HG03521 (cell line): ENCODE data around the gene OLIG3.

Experiments used
- ATAC-seq: cut with Tn5 transposase; IDR thresholded peaks from one replicate; pipeline ENCODE4 v1.9.1; 2021; ENCODE audit warnings: mild to moderate bottlenecking, moderate library complexity; ENCODE audit not compliant: unreplicated experiment

The OLIG3 gene

DNA sequence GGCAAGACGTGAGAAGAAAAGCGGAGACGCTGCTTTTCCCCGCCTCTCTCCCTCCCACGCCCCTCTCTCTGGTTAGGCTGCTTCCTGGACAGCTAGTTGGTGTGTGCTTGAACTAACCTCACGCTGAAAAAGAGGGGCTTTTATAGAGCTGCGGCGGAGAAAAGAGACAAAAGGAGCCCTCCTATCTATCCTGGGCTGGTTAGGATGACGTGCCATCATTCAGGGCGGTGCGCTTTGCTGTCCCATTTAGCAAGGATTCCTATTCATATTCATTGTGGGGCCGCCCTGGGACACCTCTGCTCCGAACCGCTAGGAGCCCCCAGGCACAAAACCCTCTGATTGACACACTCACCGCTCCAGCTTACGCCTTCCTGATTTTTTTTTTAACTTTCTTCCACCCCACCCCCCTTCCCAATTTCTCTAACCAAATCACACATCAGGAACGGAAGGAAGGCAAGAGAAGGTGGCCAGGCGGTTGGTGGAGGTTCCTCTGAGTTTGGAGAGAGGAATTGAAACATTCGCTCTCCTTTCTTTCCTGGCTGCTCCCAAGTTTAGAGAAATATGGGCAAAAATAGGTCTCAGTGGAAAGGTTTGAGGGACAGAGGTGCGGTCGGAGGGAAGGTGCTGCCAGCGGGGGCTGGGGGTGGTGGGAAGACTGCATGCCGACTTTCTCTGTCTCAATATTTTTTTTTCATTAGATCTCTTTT, at the start of gene OLIG3:
Gene OLIG3 (minus strand): TSS at position 114 of the 707 bp plus-strand sequence. CDS start 224 bp downstream, outside the sequence.
- no peak for ATAC-seq

DNA sequence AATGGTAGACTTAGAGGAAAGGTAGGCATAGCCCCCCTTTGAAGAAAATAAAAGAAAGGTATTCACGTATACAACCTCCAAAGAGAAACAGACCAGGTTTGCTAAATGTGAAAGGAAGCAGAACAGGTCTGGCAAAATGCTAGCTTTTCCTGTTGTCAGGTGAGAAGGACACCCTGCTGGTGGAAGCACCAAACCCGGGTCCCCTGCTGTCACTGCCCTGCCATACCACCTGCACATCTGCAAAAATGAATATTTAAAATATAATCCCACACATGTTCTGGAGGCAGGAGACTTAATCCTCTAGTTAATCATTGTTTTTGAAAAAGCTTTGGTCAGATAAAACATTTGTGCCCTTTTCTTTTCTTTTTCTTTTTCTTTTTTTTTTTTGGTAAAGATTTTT, 48.9 kb upstream of the OLIG3 start:
- ATAC-seq = no peak

DNA sequence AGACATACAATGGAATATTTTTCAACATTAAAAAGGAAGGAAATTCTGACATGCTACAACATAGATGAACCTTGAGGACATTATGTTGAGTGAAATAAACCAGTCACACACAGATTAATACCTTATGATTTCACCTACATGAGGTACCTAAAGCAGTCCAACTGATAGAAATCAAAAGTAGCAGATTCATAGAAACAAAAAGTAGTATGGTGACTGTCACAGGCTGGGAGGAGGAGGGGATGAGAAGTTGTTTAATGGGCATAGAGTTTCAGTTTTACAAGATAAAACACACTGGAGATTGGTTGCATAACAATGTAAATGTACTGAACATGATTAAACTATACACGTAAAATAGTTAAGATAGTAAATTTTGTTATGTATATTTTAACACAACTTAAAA, 48.5 kb upstream of the OLIG3 start:
- no peak for ATAC-seq

DNA sequence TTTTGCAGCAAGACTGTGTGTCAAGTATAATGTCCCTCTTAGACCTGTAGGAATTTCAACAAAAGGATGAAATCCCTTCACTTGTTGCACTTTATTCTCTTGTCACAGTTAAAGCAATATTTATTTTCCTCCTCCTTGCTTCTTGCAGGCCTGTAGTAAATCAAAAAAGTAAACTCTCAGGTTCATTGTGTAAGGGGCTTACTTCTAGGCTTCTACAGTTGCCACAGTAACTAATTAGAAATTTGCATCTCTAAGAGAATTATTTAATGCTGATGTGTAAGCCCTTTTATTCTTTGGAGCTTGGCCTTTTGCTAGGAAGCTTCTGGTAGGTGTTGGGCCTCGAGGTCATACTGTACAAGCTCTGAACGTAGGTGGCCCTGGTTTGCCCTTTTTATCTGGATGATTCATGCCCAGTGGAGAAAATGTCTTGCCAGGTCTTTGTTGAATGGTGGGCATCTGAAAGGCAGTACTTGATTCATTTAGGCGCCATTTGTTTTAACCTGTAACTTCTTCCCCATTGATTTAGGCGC, 47.4 kb upstream of the OLIG3 start:
- no peak for ATAC-seq

DNA sequence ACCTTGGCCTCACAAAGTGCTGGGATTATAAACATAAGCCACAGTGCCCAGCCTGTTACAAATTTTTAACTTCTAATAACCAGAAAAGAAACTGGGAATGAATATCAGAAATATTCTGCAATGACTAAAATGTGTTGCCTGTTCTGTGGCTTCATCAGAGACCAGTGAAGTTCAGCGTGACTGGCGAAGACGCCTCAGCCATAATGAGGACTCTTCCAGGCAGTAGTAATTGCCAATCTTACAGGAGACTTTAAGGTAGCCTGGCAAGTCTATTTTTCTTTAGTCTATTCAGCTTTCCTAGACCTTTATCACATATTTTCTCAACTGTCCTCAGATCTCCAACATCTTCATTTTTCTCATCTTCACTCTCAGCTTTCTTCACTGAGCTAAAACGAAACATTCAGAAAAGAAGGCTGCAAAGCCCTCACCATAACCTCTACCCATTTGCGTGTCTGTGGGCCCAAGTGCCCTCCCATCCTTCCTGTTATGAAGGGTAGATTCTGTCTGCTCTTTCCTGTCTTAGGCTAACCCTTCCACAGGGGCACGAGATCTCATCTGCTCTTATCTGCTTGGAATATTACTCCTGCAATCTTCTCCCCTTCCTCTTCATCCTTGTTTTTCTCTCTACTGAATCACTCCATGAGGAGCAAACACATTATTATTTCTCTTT, 42.0 kb upstream of the OLIG3 start:
- no peak for ATAC-seq

DNA sequence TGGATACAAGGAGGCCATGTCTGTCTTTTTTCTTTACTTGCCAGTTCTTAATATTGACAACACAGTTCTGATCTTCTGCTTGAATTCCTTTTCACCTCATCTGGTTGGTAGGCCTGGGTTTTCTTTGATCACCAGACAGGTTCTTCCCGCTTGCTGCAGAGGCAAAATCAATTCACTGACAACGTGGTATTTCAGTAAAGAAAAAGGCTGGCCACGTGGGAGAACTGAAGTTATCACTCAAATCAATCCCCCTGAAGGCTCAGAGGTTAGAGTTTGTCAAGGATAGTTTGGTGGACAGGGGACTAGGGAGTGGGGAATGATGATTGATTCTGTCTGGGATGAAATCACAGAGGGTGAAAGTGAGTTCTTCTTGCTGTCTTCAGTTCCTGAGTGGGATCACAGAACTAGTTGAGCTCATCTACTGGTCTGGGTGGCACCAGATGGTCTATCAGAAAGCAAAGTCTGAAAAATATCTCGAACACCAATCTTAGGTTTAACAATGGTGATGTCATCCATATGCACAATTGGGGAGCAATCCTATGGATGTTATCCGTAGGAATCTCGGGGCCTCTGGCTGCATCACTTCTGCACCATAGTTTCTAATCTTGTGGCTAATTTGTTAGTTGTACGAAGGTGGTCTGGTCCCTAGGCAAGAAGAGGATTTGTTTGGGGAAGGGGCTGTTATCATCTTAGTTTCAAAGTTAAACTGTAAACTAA, 37.3 kb upstream of the OLIG3 start:
- no peak for ATAC-seq

DNA sequence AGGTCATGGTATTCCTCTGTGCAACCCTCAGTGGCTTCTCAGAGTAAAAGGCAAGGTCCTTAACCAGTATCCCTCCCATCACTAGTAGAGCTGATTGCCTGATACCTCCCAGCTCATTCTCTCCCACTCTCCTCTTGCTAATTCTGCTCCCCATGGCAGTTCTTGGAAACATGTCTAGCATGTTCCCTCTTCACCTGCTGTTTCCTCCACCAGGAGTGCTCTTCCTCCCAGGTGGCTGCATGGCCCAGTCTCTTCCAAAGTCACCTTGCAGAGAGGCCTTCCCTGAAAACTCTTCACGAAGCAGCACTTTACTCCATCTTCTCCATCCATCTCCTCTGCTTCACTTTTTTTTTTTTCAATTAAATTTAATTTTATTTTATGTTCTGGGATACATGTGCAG, 36.2 kb upstream of the OLIG3 start:
- ATAC-seq = no peak

DNA sequence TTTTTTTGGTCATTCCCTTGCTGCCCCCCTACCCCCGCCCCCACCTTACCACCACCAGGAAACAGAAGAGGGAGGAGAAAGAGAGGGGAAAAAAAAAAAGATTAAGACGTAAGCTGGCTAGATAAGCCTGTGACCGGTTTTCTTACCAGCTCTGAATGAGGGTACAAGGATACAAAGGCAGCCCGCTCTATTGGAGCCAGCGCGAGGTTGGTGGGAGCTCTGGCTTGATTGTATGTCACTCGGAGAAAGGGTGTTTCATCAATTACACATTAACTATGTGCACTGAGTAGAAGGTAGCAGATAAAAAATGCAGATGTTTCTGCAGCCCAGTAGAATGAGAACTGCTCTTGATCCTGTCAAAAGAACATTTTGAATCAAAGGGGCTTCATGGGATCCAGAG, 28.6 kb upstream of the OLIG3 start:
- no peak for ATAC-seq

DNA sequence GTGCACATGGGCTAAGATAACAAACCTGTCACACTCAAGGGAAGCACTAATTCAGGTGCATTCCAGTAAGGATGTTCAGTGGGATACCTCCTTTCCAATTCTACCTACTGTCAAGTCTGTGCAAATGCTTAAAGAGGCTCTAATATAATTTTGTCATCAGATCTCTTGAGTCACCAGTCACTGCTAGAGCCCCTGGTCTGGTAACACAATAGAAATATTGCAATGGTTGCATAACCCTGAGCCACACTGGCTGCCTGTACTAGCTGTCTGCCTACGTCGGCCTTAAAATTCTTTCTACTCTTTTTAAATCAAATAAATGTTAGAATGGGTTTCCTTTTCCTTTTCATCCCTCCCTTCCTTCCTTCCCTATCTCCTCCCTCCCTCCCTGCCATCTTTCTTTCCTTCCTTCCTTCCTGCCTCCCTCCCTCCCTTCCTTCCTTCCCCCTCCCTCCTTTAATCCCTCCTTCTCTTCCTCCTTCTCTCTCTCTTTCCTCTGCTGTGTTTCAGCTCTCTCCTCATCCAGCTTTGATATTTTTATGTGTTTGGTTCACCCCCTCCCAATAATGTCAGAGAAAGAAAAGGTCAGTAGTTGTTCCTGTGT, 28.1 kb upstream of the OLIG3 start:
- ATAC-seq = no peak

DNA sequence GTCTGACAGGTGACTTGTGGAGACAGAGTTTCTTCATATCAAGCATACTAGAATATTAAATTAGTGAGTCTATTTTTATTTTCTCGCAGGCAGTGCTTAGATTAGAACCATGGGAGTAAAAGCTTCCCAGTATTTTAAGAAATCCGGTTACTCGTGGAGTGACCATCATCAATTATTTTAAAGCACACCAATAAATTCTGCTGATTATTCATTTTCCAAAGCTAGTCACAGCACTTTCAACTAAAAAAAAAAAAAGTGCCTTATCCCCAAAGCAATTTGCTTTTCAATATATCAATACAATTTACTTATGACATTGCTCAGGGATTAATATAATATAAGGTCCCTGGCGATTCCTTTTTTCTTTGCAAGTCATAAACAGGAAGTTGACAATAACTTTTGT, 26.3 kb upstream of the OLIG3 start:
- no peak for ATAC-seq

DNA sequence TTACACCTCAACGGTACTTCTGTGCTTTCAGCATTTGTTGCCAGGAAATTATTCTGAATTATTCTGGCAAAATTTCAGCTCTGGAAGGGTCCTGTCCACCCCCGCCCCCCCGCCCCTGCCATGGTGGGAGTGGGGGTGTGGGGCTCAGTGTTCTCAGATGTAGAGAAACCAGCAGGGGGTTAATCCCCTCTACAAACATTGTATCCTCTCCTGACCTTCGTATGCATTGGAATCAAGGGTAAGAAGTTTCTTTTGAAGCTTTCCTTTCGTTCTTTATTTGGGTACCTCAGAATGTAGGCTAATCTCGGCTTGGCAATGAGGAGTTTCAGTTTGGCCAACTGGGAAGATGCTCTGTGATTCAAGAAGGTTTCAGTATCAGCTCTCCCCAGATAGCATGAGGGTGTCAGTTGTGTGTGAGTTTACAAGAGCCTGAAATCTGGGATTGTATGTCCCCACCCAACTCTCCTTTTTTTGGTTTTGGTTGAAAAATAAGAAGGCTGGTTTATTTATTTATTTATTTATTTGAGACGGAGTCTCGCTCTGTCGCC, 25.5 kb upstream of the OLIG3 start:
- no peak for ATAC-seq

DNA sequence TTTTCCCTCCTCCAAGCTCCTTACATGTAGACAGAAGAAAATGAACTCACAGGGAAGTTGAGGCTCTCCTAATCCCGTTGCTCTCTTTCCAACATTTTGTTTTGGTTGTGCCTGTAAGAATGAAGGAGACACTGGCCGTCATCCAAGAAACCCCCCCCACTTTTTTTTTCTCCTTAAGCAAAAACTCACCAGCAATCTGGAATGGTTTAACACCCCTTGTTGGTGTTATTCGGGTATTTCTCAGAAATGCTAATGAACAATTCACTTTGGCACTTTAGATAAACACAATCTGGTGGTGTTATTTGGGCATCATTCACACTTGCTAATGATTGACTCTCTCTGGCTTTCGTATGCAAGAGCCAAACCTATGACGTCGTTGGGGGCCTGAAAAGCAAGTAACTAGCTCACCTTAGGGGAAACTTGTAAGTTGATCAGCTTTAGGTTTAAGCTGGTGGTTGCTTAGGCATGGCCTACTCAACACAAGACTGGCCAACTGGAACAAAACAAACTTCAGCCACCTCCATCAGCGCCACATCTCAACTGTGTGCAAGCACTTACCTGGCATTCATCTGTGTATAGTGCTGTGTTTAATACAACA, 24.3 kb upstream of the OLIG3 start:
- ATAC-seq = no peak

DNA sequence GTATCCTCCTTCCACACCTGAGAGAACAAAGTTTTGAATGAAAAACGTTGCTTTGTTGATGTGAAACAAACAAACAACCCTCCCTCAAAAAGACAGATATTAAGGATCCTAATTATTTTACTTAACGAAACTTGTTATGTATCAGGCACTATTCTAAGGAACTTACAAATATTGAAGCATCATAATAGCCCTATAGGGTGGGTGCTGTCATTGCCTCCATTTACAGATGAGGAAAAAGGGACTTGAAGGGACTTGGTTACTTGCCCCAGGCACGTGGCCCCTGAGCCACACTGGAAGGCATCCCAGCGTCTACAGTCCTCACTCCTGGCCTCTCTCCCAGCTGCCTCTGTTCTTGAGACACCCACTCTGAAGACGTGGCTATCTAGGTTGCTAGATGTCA, 20.2 kb upstream of the OLIG3 start:
- no peak for ATAC-seq

DNA sequence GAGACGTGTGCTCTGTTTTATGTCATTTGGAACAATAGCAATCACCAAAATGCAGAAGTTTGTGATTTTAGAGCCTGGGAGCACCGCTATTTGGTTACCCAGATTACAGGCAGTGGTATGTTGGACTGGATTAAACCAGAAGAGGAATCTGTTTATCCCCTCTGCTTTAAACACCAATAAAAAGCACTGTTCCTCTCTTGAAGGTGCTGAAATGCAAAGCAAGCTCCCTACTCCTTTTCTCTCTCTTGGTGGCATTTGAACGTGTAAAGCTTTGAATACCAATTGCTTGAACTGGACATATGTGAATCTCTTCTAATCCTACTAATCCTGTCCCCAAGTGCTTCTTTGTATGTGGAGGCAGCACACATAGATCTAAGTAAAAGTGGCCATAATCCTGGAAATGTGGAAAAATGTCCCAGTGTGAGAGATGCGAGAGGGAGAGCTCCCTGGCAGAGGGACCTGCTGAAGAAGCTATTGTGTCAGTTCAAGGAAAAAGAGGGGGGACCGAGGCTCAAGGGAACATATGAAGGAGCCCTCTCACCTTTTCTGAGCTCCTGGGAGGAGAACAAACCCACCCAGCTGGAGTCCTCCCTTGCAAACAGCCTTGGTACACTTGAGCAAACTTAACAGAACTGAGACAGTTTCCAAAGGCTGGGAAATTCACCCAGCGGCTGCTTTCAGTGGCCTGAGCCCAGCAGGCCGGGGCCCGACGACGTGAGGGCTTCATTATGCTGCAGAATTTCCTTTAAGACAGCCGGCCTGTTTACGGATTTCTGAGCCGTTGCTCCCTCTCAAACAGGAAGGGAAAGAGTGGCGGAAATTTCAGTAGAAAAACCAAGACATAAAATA, 18.8 kb upstream of the OLIG3 start:
- no peak for ATAC-seq

DNA sequence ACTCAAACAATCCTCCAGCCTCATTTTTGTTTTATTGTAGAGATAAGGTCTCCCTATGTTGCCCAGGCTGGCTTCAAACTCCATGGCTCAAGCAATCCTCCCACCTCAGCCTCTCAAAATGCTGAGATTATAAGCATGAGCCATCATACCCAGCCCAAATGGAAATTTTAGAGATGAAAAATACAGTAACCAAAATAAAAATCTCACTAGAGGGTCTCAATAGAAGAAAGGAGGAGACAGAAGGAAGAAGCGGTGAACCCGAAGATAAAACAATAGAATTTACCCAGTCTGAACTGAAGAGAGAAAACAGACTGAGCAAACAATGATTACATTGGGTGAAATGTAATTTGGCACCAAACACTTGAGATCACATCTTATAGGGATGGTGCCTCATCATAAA, 16.7 kb upstream of the OLIG3 start:
- no peak for ATAC-seq

DNA sequence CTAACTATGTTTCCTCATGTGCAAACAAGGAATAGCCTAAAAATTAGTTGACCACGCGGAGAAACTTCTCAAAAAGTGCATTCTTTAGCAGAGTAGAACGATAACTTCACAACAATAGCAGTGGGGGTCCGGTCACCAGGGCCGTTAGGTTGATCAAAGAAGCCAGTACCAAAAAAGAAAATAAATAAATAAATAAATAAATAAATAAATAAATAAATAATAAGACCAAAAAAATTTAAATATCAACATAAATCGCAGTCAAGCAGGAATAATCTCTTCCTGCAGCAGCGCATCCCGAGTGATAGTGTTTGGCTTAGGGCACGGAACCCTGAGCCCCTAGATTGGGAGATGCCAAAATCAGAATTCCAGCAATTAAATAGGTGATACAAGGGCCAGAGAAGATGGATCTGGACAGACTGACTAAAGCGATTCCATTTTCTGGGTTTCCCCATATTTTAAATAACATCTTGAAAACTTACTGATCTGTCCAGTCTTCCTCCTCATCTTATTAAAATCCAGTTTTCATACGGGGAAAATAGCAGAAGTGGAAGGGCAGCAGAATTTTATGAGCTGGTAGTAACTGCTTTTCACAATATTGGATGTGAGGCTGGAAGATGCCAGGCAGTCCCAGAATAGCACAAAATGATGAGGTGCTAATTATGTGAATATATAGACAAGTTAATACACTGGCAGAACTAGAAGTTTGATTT, 4.4 kb upstream of the OLIG3 start:
- no peak for ATAC-seq

DNA sequence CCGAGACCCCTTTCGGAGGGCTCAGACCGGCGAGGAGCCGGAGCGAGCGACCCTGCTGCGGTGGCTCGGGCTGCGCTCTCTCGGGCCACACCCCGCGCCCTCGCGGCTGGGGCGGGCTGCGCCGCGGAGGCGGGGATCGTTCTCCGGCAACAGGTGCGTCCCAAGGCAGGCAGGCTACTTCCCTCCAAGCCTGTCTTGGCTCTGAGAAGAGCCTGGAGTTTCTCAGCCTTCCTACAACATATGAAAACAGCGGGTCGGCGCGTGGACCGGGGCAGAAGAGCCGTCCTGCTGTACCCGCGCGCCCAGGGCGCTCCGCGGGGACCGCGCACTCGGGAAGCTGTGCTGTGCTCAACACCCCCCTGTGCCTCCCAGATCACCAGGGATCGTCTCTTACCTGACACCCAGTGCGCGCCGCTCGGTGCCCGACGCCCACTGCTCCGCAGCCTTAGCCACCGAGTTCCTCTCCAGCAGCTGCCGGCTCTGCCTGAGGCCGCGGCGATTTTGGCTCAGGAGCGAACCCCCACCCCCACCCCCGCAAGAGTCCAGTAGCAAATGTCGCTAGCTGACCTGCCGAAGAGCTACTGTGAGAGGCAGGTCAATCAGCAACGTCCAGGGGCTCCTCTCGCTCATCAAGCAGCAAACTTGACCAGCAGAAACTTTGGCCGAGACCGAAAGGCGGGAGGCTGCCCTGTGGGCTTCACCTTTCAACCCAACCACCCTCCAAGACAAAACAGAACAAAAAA, 3.7 kb upstream of the OLIG3 start:
- no peak for ATAC-seq

DNA sequence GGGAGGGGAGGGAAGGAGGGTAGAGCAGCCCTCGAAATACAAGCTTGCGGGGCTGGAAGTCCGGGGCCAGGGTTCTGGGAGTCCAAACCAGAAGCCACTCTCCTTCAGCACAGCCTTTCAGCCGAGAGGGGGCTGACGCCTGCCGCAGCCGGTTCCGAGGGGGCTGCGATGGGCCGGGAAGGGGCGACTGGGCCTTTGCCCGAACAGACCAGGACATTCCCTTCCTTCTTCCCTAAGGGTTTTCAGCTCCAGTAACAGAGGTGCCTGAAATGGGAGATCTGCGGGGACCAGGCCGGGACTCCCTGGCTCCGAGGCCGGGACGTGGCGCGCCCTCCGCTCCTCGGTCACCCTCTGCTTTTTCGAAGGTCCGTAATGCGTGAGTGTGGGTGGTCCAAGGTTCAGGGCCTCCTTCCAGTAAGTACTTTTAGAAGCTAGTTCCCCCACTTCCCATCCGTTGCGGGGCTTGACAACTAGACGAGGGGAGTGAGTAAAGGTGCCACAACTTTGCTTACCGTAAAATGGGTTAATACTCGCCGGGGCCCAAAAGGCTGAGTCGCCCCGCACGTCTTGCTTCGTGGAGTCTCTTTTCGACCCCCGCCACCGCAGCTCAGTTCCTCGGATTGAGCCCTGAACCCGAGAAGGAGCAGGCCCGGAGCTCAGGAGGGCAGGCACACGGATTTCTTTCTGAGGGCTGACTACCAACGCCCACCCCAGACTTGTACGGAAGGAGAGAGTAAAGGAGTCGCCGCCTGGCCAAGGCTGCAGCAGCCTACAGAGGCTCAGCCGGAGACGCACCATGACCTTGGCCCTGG, 2.9 kb upstream of the OLIG3 start:
- ATAC-seq = no peak
